ENCODE results near the gene AKNA.

Gene AKNA

DNA sequence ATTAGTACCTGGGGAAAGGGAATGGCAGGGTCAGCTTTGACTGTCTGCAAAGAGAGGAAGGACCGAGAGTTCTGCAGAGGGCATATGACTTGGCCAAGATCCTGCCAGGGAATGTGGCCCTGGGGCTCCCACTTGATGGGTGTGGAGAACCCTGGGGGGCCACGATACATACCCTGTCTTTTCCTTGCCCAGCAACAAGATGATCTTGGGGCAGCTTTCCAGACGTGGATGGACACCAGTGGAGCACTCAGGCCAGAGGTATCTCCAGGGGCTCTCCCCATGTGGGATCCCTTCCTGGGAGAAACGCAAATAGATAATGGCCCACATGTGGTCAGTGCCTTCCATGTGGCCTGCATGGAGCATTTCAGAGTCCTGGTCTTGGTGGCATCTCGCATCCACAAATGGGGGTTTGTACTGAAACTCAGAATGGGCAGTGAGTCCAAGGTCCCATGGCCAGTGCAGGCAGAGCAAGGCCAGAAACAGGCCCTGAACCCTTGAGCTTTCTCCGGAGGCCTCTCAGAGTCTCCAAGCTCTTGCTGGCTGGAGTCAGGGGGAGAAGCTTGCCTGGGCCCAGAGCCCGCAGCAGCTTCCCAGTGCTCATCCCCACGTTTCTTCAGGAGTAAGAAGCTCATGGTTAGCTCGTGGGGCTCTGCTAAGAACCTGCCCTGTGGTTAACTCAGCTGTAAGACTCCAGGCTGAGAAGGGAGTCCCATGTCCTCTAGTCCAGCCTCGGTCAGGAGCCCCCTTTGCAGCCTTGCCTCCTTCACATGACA lies 83.2 kb downstream of the AKNA start:
- no peak for DNase-seq (ENCODE audit: low read depth)

GRCh38 chr9:114303977-114304376 lies 83.8 kb downstream of the AKNA start:
- DNase-seq (ENCODE audit: low read depth), result peak; percentile 28

- DNase-seq (ENCODE audit: low read depth), result no peak
These were observed 84.2 kb downstream of the AKNA start for GRCh38 chr9:114303571-114303970.

DNA sequence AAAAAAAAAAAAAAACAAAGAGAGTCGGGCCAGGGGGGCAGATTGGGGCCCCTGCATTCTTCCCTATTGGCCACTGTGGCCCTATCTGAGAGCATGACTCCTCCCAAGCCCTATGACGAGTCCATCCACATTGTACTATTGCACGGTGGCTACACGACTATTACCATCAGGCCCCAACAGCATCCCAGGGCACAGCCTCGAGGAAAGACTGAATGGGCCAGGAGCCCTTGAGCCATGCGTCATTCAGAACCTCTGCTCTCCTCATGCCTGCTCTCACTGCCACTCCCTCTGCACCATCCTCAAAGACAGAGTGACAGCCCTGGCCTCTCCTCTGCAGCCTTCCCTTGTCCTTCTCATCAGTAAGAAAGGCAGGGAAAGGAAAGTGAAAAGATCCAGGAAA lies 85.1 kb downstream of the AKNA start:
- no peak for DNase-seq (ENCODE audit: low read depth)

GRCh38 chr9:114301798-114302565 lies 85.8 kb downstream of the AKNA start:
- no peak for DNase-seq (ENCODE audit: low read depth)

GRCh38 chr9:114300846-114301797 lies 86.7 kb downstream of the AKNA start:
- DNase-seq (ENCODE audit: low read depth), result no peak

- no peak for DNase-seq (ENCODE audit: low read depth)
These were observed 87.5 kb downstream of the AKNA start for GRCh38 chr9:114300153-114300845.

DNA sequence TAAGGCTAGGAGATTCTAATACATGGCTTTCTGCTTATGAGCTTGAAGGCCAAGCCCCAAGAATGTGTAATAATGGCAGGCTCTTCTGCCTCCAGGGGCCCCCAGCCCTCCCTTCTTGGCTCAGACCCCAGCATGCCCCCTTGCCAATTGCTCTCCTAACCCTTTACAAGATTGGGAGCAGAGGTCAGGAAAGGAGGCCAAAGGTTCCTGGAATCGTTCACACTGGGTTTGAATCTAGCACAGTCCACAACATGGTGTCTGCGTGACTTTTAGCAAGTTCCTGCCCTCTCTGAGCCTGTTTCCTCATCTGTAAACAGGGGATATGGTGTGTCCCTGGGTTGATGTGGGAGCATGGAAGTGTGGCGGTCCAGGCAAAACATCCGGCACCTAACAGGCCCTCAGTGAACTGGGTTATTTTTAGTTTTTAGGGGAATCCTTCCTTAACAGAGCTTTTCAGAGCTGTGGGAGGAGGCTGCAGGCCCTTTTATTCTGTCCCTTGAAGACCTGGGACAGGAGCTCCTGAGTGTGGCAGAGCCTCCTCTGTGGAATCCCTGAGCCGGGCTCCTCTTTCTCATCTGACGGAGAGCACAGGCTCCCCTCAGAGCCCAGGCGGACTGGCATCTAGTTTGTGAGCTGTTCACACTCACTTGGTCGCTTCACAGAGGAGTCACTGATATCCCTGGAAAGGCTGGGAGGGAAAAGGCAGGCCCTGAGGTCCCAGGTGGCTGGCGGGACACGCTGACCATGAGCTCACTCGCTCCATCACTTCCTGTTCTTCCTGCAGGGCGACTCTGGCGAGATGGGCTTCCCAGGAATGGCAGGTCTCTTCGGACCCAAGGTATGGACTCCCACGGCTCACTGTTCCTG lies 88.3 kb downstream of the AKNA start:
- DNase-seq (ENCODE audit: low read depth), result no peak

- DNase-seq (ENCODE audit: low read depth), result no peak
These were observed 91.4 kb downstream of the AKNA start for GRCh38 chr9:114296338-114296737.

GRCh38 chr9:114294664-114295063 lies 93.1 kb downstream of the AKNA start:
- no peak for DNase-seq (ENCODE audit: low read depth)

DNA sequence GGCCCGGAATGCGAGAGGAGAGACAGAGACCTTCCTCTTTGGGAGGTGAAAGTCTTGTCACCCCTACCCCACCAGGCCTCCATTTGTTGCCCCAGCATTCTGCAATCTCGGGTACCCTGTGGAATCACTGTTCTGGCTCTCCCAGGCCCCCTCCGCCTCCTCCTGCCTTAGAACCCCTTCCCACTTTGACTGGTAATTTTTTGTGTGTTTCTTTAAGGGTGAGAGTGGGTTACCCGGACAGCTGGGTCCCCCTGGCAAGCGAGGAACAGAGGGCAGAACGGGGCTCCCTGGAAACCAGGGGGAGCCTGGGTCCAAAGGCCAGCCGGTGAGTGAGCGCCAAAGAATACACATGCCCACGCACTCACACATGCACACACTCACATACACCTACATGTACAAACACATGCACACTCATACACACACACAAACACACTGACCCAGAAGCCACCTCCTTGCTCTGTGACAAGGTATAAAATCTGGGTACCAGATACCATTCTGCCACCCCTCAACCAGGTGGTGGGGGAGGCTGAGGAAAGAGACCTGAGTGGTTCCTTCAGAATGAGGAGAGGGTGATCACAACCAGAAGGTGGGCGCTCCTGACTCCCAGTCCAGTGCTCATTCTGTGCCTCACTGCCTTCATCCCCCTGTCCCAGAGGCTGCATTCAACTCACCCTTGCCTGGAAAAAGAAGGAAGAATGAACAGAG lies 95.7 kb downstream of the AKNA start:
- DNase-seq (ENCODE audit: low read depth), result no peak

GRCh38 chr9:114291064-114291474 lies 96.7 kb downstream of the AKNA start:
- peak; percentile 74 for DNase-seq (ENCODE audit: low read depth)

DNA sequence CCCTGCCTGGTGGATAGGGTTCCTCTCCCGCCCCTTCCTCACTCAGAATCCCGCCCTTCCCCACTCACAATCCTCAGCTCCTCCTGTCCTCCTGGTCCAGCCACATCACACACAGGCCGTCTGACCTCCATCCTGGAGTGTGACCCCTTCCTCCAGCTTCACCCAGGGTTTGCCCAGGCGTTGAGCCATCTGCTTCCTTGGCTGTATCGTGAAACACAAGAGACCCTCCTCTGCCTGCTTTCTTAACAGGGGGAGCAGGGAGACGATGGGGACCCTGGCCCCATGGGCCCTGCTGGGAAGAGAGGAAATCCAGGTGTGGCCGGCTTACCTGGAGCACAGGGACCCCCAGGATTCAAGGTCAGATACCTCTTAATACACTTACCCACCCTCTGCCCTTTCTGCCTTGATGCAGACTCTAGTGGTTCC lies 97.2 kb downstream of the AKNA start:
- no peak for DNase-seq (ENCODE audit: low read depth)

GRCh38 chr9:114289571-114290481 lies 98.0 kb downstream of the AKNA start:
- DNase-seq (ENCODE audit: low read depth), result no peak

DNA sequence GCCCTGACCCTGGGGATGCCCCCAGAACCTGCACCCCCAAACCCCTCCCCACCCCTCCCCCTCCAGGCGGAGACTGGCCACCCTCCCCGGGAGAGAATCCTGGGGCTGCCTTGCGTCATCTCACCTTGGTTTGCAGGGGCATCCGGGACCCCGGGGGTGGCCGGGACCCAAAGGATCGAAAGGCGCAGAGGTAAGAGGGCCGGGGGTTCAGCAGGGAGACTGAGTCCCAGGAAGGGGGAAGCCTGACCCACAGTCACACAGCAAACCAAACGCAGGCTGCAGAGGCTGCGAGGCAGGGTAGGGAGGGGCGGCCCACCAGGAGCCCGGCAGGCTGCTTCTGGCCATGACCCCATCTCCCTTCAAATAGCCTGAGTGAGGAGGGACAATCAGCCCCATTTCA lies 98.7 kb downstream of the AKNA start:
- DNase-seq (ENCODE audit: low read depth), result no peak

DNA sequence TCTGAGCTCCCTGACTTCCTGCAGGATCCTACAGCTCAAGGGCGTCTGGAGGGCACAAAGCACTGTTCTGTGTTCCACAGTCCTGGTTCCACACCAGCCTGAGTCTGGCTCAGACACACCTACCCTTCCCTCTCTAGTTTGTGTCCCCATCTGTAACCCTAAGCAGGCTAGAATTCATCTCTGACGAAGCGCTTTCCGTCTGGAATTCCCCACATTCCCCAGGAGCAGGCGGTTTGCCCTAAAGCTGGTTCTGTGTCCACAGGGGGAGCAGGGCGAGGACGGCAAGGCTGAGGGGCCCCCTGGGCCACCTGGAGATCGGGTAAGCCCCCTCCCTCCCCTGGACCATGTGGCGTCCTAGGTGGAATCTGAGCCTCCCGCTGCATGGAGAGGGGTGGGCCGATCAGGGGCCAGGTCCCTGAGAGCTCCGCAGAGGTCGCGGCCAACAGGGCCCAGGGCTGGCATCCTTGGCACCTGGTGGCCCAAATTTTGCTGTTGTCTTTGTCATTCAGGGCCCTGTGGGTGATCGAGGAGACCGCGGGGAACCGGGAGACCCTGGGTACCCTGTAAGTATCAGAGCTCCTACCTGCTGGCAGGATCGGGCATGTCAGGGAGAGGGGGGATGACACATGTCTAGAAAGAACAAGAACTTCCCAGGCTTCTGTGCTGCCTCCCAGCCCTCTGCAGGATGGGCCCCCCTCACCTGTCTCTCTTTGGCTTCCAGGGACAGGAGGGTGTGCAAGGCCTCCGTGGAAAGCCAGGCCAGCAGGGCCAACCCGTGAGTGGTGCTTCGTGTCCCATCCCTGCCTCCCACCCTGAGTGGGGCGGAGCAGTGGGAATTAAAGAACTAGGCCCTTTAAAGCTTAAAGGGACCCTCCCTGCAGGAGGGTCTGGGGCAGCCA lies 99.3 kb downstream of the AKNA start:
- DNase-seq (ENCODE audit: low read depth), result peak; percentile 90

DNA sequence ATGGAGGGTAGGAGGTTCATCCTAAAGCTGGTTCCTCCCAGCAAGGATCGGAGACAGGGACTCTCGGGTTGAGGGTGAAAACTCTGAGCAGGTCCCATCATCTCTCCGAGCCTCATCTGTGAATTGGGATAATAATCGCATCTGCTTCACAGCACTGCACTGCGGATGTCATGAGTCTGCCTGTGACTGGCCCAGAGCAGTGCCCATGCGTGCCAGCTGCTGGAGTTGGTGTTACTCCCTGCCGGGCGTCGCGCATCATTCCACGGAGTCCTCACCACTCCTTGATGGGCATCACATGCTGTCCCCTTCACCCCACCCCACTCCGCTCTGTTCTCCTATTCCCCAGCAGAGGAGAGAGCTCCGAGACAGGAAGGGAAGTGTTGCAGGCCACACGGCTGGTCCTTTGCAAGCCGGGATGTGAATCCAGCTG lies 100.0 kb downstream of the AKNA start:
- DNase-seq (ENCODE audit: low read depth), result no peak

Measured in EH (cell line).